Spleen (tissue), 11 donors: ENCODE data around the gene TDG. TPM values are rescaled to one million over a fixed set of nuclear protein-coding genes. Genes with fewer than 3 reads are reported as not detected.

ENCODE experiments used
- DNase-seq: peaks from one replicate; pipeline ENCODE4 v3.0.0-alpha.2; 2020
- H3K27ac ChIP-seq, 8 donors: fragments of 200-600 bp; sonication (generic) in 7 of 8; 1 replicate in 4 of 8; 2 replicates in 4 of 8; pipeline versions ENCODE4 v1.5.0 to v1.8.0; 2016 to 2021; ENCODE audit warnings: inconsistent platforms in 4 of 8, mild to moderate bottlenecking in 4 of 8, moderate library complexity in 1 of 8
- H3K27me3 ChIP-seq, 7 donors: fragments of 200-600 bp; sonication (generic) in 6 of 7; replicated peaks in 1 of 7; 1 replicate in 4 of 7; 2 replicates in 3 of 7; pipeline versions ENCODE4 v1.5.0 to v1.8.0; 2016 to 2021; ENCODE audit warnings: inconsistent platforms in 3 of 7, mild to moderate bottlenecking in 1 of 7
- H3K36me3 ChIP-seq, 6 donors: fragments of 200-600 bp; sonication (generic) in 5 of 6; 1 replicate in 4 of 6; 2 replicates in 2 of 6; pipeline versions ENCODE4 v1.5.0 to v1.8.0; 2016 to 2021; ENCODE audit warnings: inconsistent platforms in 2 of 6
- H3K4me1 ChIP-seq, 6 donors: fragments of 200-600 bp; sonication (generic) in 5 of 6; 1 replicate in 3 of 6; 2 replicates in 3 of 6; pipeline versions ENCODE4 v1.5.0 to v1.8.0; 2016 to 2021; ENCODE audit warnings: inconsistent platforms in 3 of 6
- H3K4me3 ChIP-seq, 8 donors: fragments of 200-600 bp; sonication (generic) in 7 of 8; 1 replicate in 4 of 8; 2 replicates in 4 of 8; pipeline versions ENCODE4 v1.5.0 to v1.8.0; 2016 to 2021; ENCODE audit warnings: inconsistent platforms in 4 of 8, mild to moderate bottlenecking in 4 of 8, moderate library complexity in 2 of 8
- H3K9me3 ChIP-seq, 8 donors: fragments of 200-600 bp; sonication (generic) in 7 of 8; 1 replicate in 4 of 8; 2 replicates in 4 of 8; pipeline versions ENCODE4 v1.5.0 to v1.8.0; 2016 to 2021; ENCODE audit warnings: inconsistent platforms in 4 of 8
- CTCF ChIP-seq, 11 experiments: fragments of 200-600 bp in 7 of 11; fragments of 450-650 bp in 4 of 11; sonication (generic) in 4 of 11; IDR thresholded peaks in 8 of 11; conservative IDR thresholded peaks in 3 of 11; 1 replicate in 7 of 11; 2 replicates in 4 of 11; pipeline versions ENCODE4 v1.4.0 to v1.8.0; 2016 to 2021; ENCODE audit warnings: antibody characterized with exemption in 11 of 11, inconsistent platforms in 4 of 11, mild to moderate bottlenecking in 1 of 11
- POLR2A ChIP-seq, 3 donors: fragments of 450-650 bp; IDR thresholded peaks; one replicate each; pipeline ENCODE4 v1.5.1; 2017; ENCODE audit warnings: antibody characterized with exemption in 3 of 3, mild to moderate bottlenecking in 1 of 3
- POLR2AphosphoS5 ChIP-seq, 3 donors: sonication (generic); formaldehyde crosslinking; IDR thresholded peaks; one replicate each; pipeline ENCODE4 v1.5.1; 2017; ENCODE audit warnings: antibody characterized with exemption in 3 of 3
- WGBS, 5 donors: extraction: QIAGEN DNeasy Blood & Tissue Kit in 3 of 5; methylation state at CpG; one replicate each; pipeline versions ENCODE4 v1.1.5 to v1.1.7; 2013 to 2018; 5-methylcytosine and 5-hydroxymethylcytosine counted together
- intact Hi-C: fragments of 100-400 bp; cut with DNase I; formaldehyde crosslinking; loops from one replicate; pipeline ENCODE4 v1.15.0; 2023; ENCODE audit warnings: low total_unique reads
- polyA plus RNA-seq, 3 donors: library from polyadenylated mRNA; stranded (reverse); fragments of 200-250 nt; gene quantifications; one replicate each; pipeline ENCODE4 v1.2.1, GENCODE V29; 2013
- total RNA-seq, 7 donors: library from RNA; depleted of rRNA in 3 of 7; stranded (reverse); fragments of >200 nt in 3 of 7; fragmentation: NEBNext Ultra II Directional in 4 of 7; extraction: Animal tissue kit (Norgen Biotek cat#: 25700) in 4 of 7; gene quantifications; one replicate each; pipeline versions ENCODE4 v1.1.0 to v1.2.1, GENCODE V29; 2016 to 2021
- donor health status: healthy with polysubstance abuse.
- donor health status: DM: no; HTN: no; CAD: no; lungs with moderate emphysema.
- donor health status: DM: no; HTN: no; CAD: no.
- donor health status: Bipolar disorder and iron deficiency.
- donor health status: healthy.
- donor health status: DM: no; HTN: no; CAD: no.
- donor health status: DM: yes; HTN: yes; CAD: no.

TDG gene
- total and polyA plus RNA-seq, 10 donors = 11.0 to 38.2 (median 23.4) TPM

DNA sequence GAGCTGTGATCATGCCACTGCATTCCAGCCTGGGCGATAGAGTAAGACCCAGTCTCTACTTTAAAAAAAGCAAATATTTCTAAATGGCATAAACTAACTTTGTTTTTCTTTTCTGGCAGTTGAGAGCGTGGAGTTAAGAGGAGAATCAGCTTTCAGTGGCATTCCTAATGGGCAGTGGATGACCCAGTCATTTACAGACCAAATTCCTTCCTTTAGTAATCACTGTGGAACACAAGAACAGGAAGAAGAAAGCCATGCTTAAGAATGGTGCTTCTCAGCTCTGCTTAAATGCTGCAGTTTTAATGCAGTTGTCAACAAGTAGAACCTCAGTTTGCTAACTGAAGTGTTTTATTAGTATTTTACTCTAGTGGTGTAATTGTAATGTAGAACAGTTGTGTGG is 21.2 kb downstream of the TDG start:
- H3K9me3 ChIP-seq = no peaks in the 10 kb centered on the region
- no peak overlapping the region for H3K4me3 ChIP-seq
- WGBS, 5 donors = 69 to 97% (median 94%) methylated on average over 2 of the region's 2 CpGs
- no peak overlapping the region for H3K27ac ChIP-seq
- no peaks in the 10 kb centered on the region for H3K4me1 ChIP-seq
- no peaks in the 10 kb centered on the region for H3K27me3 ChIP-seq
- DNase-seq = no peak
- H3K36me3 ChIP-seq = peaks cover 4 to 91% (median 65%) of the 10 kb centered on the region in 6 donors
- no peak for TF ChIP-seq CTCF (IDR thresholded peaks at IDR 0.05 in 8 of 11, conservative IDR thresholded peaks at IDR 0.05 in 3 of 11)
- TF ChIP-seq POLR2AphosphoS5 (IDR thresholded peaks at IDR 0.05) = no peak
- no peak for TF ChIP-seq POLR2A (IDR thresholded peaks at IDR 0.05)
- intact Hi-C loops = no loop called here

- DNase-seq = no peak
- WGBS, 5 donors = 74 to 89% (median 81%) methylated on average over 4 of the region's 4 CpGs
These were observed 28.6 kb downstream of the TDG start for GRCh38 chr12:103994235-103994634.

GRCh38 chr12:103996595-103996994 is 30.9 kb downstream of the TDG start:
- WGBS, 5 donors = 92 to 96% (median 95%) methylated on average over 5 of the region's 5 CpGs

More at GRCh38 chr12:103994235-103994634, 28.6 kb downstream of the TDG start:
- Histone ChIP-seq H3K27ac (no peak overlapping the region), H3K36me3 (peaks cover 0 to 19% (median 5%) of the 10 kb centered on the region in 6 donors), H3K27me3 (peaks cover 0 to 13% (median 0%) of the 10 kb centered on the region in 7 donors), H3K4me3 (no peak overlapping the region), H3K4me1 (no peaks in the 10 kb centered on the region), H3K9me3 (no peaks in the 10 kb centered on the region)
- intact Hi-C loops = no loop called here
- TF ChIP-seq CTCF (IDR thresholded peaks at IDR 0.05 in 8 of 11, conservative IDR thresholded peaks at IDR 0.05 in 3 of 11) (no peak), POLR2A (IDR thresholded peaks at IDR 0.05) (no peak), POLR2AphosphoS5 (IDR thresholded peaks at IDR 0.05) (peak in 1 of 3 donors; percentile 31)

More at GRCh38 chr12:103996595-103996994, 30.9 kb downstream of the TDG start:
- Histone ChIP-seq H3K4me1 (no peaks in the 10 kb centered on the region), H3K36me3 (no peaks in the 10 kb centered on the region), H3K4me3 (no peak overlapping the region), H3K27ac (no peak overlapping the region), H3K9me3 (no peaks in the 10 kb centered on the region), H3K27me3 (peaks cover 0 to 26% (median 0%) of the 10 kb centered on the region in 7 donors)
- DNase-seq = no peak
- TF ChIP-seq POLR2AphosphoS5 (IDR thresholded peaks at IDR 0.05) (no peak), POLR2A (IDR thresholded peaks at IDR 0.05) (no peak), CTCF (IDR thresholded peaks at IDR 0.05 in 8 of 11, conservative IDR thresholded peaks at IDR 0.05 in 3 of 11) (no peak)
- intact Hi-C loops = no loop called here
